ENCODE data around the gene KRT4.

KRT4 gene

DNA sequence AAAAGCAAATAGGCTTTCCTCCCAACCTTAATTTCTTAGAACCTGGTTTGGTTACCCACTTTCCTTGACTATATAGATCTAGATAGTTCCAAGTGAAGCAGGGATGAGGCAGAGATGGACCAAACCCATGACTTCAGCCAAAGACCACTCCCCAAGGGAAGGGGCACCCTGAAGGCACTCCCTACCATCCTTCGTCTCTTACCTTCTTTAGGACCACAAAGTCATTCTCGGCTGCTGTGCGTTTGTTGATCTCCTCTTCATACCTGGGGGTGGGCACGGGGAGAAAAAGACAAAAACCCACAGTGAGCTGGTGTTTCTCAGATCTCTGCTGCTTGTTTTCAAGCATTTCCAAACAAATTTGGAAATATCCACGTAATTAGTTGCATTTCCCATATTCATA, 3.4 kb downstream of the KRT4 start:
- no peak overlapping the region for H3K4me3 ChIP-seq (replicated peaks; ENCODE audit: low read depth, low read length)

DNA sequence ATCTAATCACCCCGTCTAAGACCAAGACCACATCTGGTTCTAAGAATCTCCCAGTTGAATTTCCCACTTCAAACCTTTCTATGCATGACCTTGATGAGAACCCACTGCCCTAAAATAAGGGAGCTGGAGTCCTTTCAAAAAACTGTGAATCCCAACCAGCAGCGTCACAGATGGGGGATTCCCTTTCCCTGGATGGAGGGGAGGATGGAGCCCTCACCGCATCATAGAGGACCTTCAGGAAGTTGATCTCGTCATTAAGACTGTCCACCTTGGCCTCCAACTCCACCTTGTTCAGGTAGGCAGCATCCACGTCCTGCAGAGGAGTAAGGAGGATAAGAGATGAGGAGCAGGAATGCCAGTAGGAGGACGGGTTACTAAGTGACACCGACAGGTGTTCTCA, 4.8 kb downstream of the KRT4 start:
- no peak for DNase-seq (ENCODE audit: extremely low read depth, insufficient read length)
- Histone ChIP-seq H3K36me3 (ENCODE audit: control insufficient read depth, insufficient read depth, low read length) (no peaks in the 10 kb centered on the region), H3K27me3 (replicated peaks; ENCODE audit: control insufficient read depth, insufficient read depth, low read length) (no peaks in the 10 kb centered on the region; the same call in 1 of the 2 replicates), H3K4me3 (replicated peaks; ENCODE audit: low read depth, low read length) (no peak overlapping the region)
- TF ChIP-seq, protein P1, sequence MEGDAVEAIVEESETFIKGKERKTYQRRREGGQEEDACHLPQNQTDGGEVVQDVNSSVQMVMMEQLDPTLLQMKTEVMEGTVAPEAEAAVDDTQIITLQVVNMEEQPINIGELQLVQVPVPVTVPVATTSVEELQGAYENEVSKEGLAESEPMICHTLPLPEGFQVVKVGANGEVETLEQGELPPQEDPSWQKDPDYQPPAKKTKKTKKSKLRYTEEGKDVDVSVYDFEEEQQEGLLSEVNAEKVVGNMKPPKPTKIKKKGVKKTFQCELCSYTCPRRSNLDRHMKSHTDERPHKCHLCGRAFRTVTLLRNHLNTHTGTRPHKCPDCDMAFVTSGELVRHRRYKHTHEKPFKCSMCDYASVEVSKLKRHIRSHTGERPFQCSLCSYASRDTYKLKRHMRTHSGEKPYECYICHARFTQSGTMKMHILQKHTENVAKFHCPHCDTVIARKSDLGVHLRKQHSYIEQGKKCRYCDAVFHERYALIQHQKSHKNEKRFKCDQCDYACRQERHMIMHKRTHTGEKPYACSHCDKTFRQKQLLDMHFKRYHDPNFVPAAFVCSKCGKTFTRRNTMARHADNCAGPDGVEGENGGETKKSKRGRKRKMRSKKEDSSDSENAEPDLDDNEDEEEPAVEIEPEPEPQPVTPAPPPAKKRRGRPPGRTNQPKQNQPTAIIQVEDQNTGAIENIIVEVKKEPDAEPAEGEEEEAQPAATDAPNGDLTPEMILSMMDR (IDR thresholded peaks at IDR 0.05; ENCODE audit: insufficient read depth, low read length, poor library complexity, severe bottlenecking): no peak

More for the DNA sequence above, 3.4 kb downstream of the KRT4 start:
- TF ChIP-seq, protein P1 (IDR thresholded peaks at IDR 0.05; ENCODE audit: insufficient read depth, low read length, poor library complexity, severe bottlenecking): no peak
- Histone ChIP-seq H3K27me3 (replicated peaks; ENCODE audit: control insufficient read depth, insufficient read depth, low read length) (no peaks in the 10 kb centered on the region; the same call in 1 of the 2 replicates), H3K36me3 (ENCODE audit: control insufficient read depth, insufficient read depth, low read length) (no peaks in the 10 kb centered on the region)
- no peak for DNase-seq (ENCODE audit: extremely low read depth, insufficient read length)

DNA sequence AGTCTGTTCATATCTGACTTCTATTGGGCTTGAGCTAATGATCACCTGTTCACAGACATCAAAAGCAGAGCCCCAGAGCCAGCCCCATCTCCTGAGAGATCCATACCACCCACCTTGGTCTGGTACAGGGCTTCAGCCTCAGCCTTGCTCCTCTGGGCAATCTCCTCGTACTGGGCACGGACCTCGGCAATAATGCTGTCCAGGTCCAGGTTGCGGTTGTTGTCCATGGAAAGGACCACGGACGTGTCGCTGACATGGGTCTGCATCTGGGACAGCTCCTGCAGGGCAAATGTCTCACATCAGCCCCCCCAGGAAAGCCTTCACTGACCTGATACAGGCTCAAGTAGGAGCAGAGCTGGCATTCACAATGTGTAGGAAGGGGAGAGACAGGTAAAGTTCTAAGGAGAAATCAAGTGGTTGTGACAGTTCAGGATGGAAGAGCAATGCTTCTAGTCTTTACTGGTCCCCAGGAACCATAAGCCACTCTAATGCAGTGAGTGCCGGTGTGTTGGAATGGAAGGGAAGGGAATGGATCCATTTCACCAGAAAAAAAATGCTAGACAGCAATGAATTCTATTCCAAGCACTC, 5.2 kb downstream of the KRT4 start:
- Histone ChIP-seq H3K4me3 (replicated peaks; ENCODE audit: low read depth, low read length) (no peak overlapping the region), H3K36me3 (ENCODE audit: control insufficient read depth, insufficient read depth, low read length) (no peaks in the 10 kb centered on the region), H3K27me3 (replicated peaks; ENCODE audit: control insufficient read depth, insufficient read depth, low read length) (no peaks in the 10 kb centered on the region; the same call in 1 of the 2 replicates)
- TF ChIP-seq, protein P1 (IDR thresholded peaks at IDR 0.05; ENCODE audit: insufficient read depth, low read length, poor library complexity, severe bottlenecking): no peak
- DNase-seq (ENCODE audit: extremely low read depth, insufficient read length): no peak

DNA sequence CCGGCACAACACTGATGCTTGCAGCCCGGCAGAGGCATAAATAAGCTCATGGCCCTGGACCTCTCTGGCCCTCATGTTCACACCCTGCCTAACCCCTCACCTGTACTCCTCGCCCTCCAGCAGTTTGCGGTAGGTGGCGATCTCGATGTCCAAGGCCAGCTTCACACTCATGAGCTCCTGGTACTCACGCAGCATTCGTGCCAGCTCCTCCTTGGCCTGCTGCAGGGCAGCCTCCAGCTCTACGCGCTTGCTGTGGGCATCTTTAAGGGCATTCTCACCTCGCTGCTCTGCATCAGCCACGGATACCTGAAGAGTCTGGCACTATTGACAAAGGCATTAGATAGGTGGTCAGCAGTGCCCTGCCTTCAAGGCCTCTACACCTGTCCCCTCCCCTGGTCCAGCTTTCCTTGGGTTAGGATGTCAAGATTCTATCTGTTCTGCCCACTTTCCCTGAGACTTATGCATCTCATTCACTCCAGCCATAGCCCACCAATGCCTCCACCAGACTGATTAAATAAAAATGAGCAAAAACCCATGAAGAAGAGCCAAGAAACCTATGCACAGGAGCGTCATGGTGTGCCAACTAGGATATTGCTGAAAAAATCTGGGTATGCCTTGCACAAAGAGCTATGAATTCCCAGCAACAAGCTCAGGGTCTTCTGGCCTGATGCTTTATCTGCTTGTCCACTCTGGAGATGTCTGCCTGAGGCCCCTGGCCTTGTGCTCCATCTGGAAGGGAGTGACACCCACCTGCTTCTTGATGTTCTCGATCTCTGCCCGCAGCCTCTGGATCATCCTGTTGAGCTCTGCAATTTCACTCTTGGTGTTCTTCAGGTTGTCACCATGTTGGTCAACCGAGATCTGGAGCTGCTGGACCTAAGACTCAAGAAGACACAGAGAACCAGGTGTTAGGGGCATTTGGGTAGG, 6.1 kb downstream of the KRT4 start:
- Histone ChIP-seq H3K4me3 (replicated peaks; ENCODE audit: low read depth, low read length) (no peak overlapping the region), H3K36me3 (ENCODE audit: control insufficient read depth, insufficient read depth, low read length) (no peaks in the 10 kb centered on the region), H3K27me3 (replicated peaks; ENCODE audit: control insufficient read depth, insufficient read depth, low read length) (no peaks in the 10 kb centered on the region; the same call in 1 of the 2 replicates)
- TF ChIP-seq, protein P1 (IDR thresholded peaks at IDR 0.05; ENCODE audit: insufficient read depth, low read length, poor library complexity, severe bottlenecking): no peak
- DNase-seq (ENCODE audit: extremely low read depth, insufficient read length): no peak

DNA sequence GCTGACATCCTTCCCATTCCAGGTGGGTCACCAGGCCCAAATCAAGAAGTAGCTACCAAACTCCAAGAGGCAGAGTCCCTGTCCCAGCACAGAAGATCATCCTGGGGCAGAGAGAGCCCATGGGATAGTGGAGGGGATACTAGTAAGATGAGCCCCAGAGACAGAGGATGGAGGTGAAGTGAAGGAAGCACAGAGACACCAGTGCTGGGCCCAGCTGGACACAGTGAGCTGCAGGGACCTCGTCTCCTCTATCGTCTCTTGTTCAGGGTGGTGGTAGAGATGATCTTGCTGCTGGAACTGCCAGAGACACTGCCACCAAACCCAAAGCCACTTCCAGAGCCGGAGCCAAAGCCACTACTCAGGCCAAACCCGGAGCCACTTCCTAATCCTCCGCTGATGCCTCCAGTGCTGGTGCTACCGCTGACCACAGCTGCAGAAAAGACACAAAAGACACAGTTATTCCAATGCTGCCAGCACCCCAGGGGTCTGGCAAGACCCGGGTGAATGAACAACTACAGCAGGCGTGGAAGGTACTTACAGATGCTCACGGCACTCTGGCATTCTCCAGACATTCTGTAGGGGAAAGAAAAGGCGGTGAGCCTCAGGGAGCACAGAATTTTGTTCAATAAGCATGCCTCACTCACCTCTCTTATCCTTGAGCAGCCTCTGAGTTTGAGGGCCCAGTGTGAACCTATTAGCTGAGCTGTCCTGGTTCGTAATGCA, 6.9 kb downstream of the KRT4 start:
- Histone ChIP-seq H3K27me3 (replicated peaks; ENCODE audit: control insufficient read depth, insufficient read depth, low read length) (no peaks in the 10 kb centered on the region; the same call in 1 of the 2 replicates), H3K36me3 (ENCODE audit: control insufficient read depth, insufficient read depth, low read length) (no peaks in the 10 kb centered on the region), H3K4me3 (replicated peaks; ENCODE audit: low read depth, low read length) (no peak overlapping the region)
- TF ChIP-seq, protein P1 (IDR thresholded peaks at IDR 0.05; ENCODE audit: insufficient read depth, low read length, poor library complexity, severe bottlenecking): no peak
- DNase-seq (ENCODE audit: extremely low read depth, insufficient read length): no peak
